ENCODE data around the gene DYSF.

Gene DYSF

GRCh38 chr2:71586471-71586870, 133.1 kb downstream of the DYSF start:
- Histone ChIP-seq H4K20me1 (ENCODE audit: insufficient read depth) (no peaks in the 10 kb centered on the region), H3K4me2 (no peak overlapping the region), H2AFZ (ENCODE audit: low read depth) (no peak overlapping the region), H3K4me3 (IDR thresholded peaks at IDR 0.05; ENCODE audit: insufficient read depth, low read depth, low read length) (no peak overlapping the region), H3K9ac (no peak overlapping the region), H3K27ac (no peak overlapping the region), H3K27me3 (ENCODE audit: insufficient read depth, low read depth) (no peaks in the 10 kb centered on the region), H3K4me1 (ENCODE audit: low read depth, poor library complexity, severe bottlenecking) (no peaks in the 10 kb centered on the region), H3K36me3 (ENCODE audit: insufficient read depth) (no peaks in the 10 kb centered on the region), H3K79me2 (ENCODE audit: insufficient read depth, low read depth) (no peaks in the 10 kb centered on the region)
- TF ChIP-seq CTCF (conservative IDR thresholded peaks at IDR 0.05; ENCODE audit: low read depth, low read length): no peak

- Histone ChIP-seq H3K4me1 (ENCODE audit: low read depth, poor library complexity, severe bottlenecking) (no peaks in the 10 kb centered on the region), H3K9ac (no peak overlapping the region), H2AFZ (ENCODE audit: low read depth) (no peak overlapping the region), H3K79me2 (ENCODE audit: insufficient read depth, low read depth) (no peaks in the 10 kb centered on the region), H3K36me3 (ENCODE audit: insufficient read depth) (no peaks in the 10 kb centered on the region), H3K27ac (no peak overlapping the region), H3K4me2 (no peak overlapping the region), H3K4me3 (IDR thresholded peaks at IDR 0.05; ENCODE audit: insufficient read depth, low read depth, low read length) (no peak overlapping the region), H4K20me1 (ENCODE audit: insufficient read depth) (no peaks in the 10 kb centered on the region), H3K27me3 (ENCODE audit: insufficient read depth, low read depth) (no peaks in the 10 kb centered on the region)
- no peak for TF ChIP-seq CTCF (conservative IDR thresholded peaks at IDR 0.05; ENCODE audit: low read depth, low read length)
Observed at GRCh38 chr2:71587509-71588073, 134.2 kb downstream of the DYSF start.

- no peaks in the 10 kb centered on the region for H4K20me1 ChIP-seq (ENCODE audit: insufficient read depth)
- TF ChIP-seq CTCF (conservative IDR thresholded peaks at IDR 0.05; ENCODE audit: low read depth, low read length): no peak
- no peak overlapping the region for H2AFZ ChIP-seq (ENCODE audit: low read depth)
- H3K4me2 ChIP-seq: no peak overlapping the region
- no peak overlapping the region for H3K4me3 ChIP-seq (IDR thresholded peaks at IDR 0.05; ENCODE audit: insufficient read depth, low read depth, low read length)
- H3K79me2 ChIP-seq (ENCODE audit: insufficient read depth, low read depth): no peaks in the 10 kb centered on the region
- H3K27ac ChIP-seq: no peak overlapping the region
- no peaks in the 10 kb centered on the region for H3K4me1 ChIP-seq (ENCODE audit: low read depth, poor library complexity, severe bottlenecking)
- no peak overlapping the region for H3K9ac ChIP-seq
- H3K36me3 ChIP-seq (ENCODE audit: insufficient read depth): no peaks in the 10 kb centered on the region
- no peaks in the 10 kb centered on the region for H3K27me3 ChIP-seq (ENCODE audit: insufficient read depth, low read depth)
Observed at GRCh38 chr2:71588497-71589170, 135.3 kb downstream of the DYSF start.

GRCh38 chr2:71589763-71590162, 136.4 kb downstream of the DYSF start:
- H3K9ac ChIP-seq: no peak overlapping the region
- H3K27me3 ChIP-seq (ENCODE audit: insufficient read depth, low read depth): no peaks in the 10 kb centered on the region
- H4K20me1 ChIP-seq (ENCODE audit: insufficient read depth): no peaks in the 10 kb centered on the region
- H2AFZ ChIP-seq (ENCODE audit: low read depth): no peak overlapping the region
- H3K4me1 ChIP-seq (ENCODE audit: low read depth, poor library complexity, severe bottlenecking): no peaks in the 10 kb centered on the region
- no peak for TF ChIP-seq CTCF (conservative IDR thresholded peaks at IDR 0.05; ENCODE audit: low read depth, low read length)
- H3K36me3 ChIP-seq (ENCODE audit: insufficient read depth): no peaks in the 10 kb centered on the region
- no peak overlapping the region for H3K27ac ChIP-seq
- no peak overlapping the region for H3K4me2 ChIP-seq
- H3K79me2 ChIP-seq (ENCODE audit: insufficient read depth, low read depth): no peaks in the 10 kb centered on the region
- H3K4me3 ChIP-seq (IDR thresholded peaks at IDR 0.05; ENCODE audit: insufficient read depth, low read depth, low read length): no peak overlapping the region
